ENCODE data around the gene WWC1. TPM values are rescaled to one million over a fixed set of nuclear protein-coding genes. Genes with fewer than 3 reads are reported as not detected.
A peak's percentile ranks its signal among the peaks of the same experiment; 100 is the strongest.

WWC1 gene
- total RNA-seq, 1 experiment from 2014 or later = 29.4 TPM

- CTCF ChIA-PET = interaction anchor here (0.6 kb wide), 1 partner anchor 90 kb away, joined by 3 read pairs; no protein-coding TSS in a partner anchor
- Histone ChIP-seq H3K27me3 (ENCODE audit: control insufficient read depth, insufficient read depth, low read length) (no peaks in the 10 kb centered on the region), H3K36me3 (ENCODE audit: control insufficient read depth, insufficient read depth, low read length) (no peaks in the 10 kb centered on the region), H3K27ac (ENCODE audit: low read length) (peak overlapping the region; percentile 35; the same call in 1 of the 2 replicates), H3K4me1 (ENCODE audit: control insufficient read depth, insufficient read depth, low read length) (peaks cover 17% of the 10 kb centered on the region), H3K9me3 (ENCODE audit: control insufficient read depth, insufficient read depth, low read depth, low read length) (no peaks in the 10 kb centered on the region), H3K4me3 (ENCODE audit: low read depth in 2 of 2, low read length in 2 of 2) (peak overlapping the region; percentile 9 to 48; a peak in 3 of 4 replicates)
- BruUV-seq (replicated peaks) = no TSS peak
- POLR2A ChIA-PET = no interaction called here
- in situ Hi-C loops (cut with HindIII; ENCODE audit: low pct_unique_long_range_greater_than_20kb, low sequenced_read_pairs) = no loop called here
- ATAC-seq = no peak
- intact Hi-C loops (cut with micrococcal nuclease; ENCODE audit: unreplicated experiment) = no loop called here
- TF ChIP-seq POLR2AphosphoS5 (IDR thresholded peaks at IDR 0.05; ENCODE audit: low read depth, low read length) = no peak
- TF ChIP-seq CTCF (IDR thresholded peaks at IDR 0.05) = no peak
- TF ChIP-seq REST (IDR thresholded peaks at IDR 0.05; ENCODE audit: insufficient read depth in 1 of 2, low read depth in 2 of 2, low read length in 1 of 2) = no peak
- TF ChIP-seq SIN3A (IDR thresholded peaks at IDR 0.05; ENCODE audit: borderline replicate concordance, insufficient read depth, low read depth, low read length) = no peak
- TF ChIP-seq TCF7L2 (IDR thresholded peaks at IDR 0.05; ENCODE audit: low read depth, low read length) = no peak
- peak; percentile 51 for DNase-seq (ENCODE audit: low read depth, low spot score)
These were observed 2.8 kb upstream of the WWC1 start for GRCh38 chr5:168288349-168289245.

- Histone ChIP-seq H3K4me3 (ENCODE audit: low read depth in 2 of 2, low read length in 2 of 2) (peak overlapping the region; percentile 49 to 56), H3K4me1 (ENCODE audit: control insufficient read depth, insufficient read depth, low read length) (peaks cover 28% of the 10 kb centered on the region), H3K36me3 (ENCODE audit: control insufficient read depth, insufficient read depth, low read length) (no peaks in the 10 kb centered on the region)
These were observed 523 bp upstream of the WWC1 start for GRCh38 chr5:168290902-168291341.

More at GRCh38 chr5:168290902-168291341, 523 bp upstream of the WWC1 start:
- no peaks in the 10 kb centered on the region for H3K9me3 ChIP-seq (ENCODE audit: control insufficient read depth, insufficient read depth, low read depth, low read length)
- ChIA-PET POLR2A (no interaction called here), CTCF (interaction anchor here (0.7 kb wide), 1 partner anchor 48 kb away, joined by 3 read pairs; no protein-coding TSS in a partner anchor)
- TF ChIP-seq REST (IDR thresholded peaks at IDR 0.05; ENCODE audit: insufficient read depth in 1 of 2, low read depth in 2 of 2, low read length in 1 of 2) (no peak), SIN3A (IDR thresholded peaks at IDR 0.05; ENCODE audit: borderline replicate concordance, insufficient read depth, low read depth, low read length) (no peak), TCF7L2 (IDR thresholded peaks at IDR 0.05; ENCODE audit: low read depth, low read length) (no peak), CTCF (IDR thresholded peaks at IDR 0.05) (no peak), POLR2AphosphoS5 (IDR thresholded peaks at IDR 0.05; ENCODE audit: low read depth, low read length) (no peak)
- no peak for DNase-seq (ENCODE audit: low read depth, low spot score)
- H3K27ac ChIP-seq (ENCODE audit: low read length) = peak overlapping the region; percentile 36; the same call in 1 of the 2 replicates
- H3K27me3 ChIP-seq (ENCODE audit: control insufficient read depth, insufficient read depth, low read length) = no peaks in the 10 kb centered on the region
- ATAC-seq = no peak
- in situ Hi-C loops (cut with HindIII; ENCODE audit: low pct_unique_long_range_greater_than_20kb, low sequenced_read_pairs) (no loop called here), intact Hi-C loops (cut with micrococcal nuclease; ENCODE audit: unreplicated experiment) (no loop called here)
- no TSS peak for BruUV-seq (replicated peaks)

Measured in Panc1 (cell line).